NOMO-1 treated with DMSO at 0.1 percent for 48 hours (cell line): ENCODE data around the gene EIF5A2.
"Not testable (repeated sequence)": the region's sequence is repeated elsewhere in the genome, so short reads cannot be mapped to it uniquely, and the experiment has no call there.

Experiments used
- DNase-seq: peaks from one replicate; lab custom pipeline; 2025; ENCODE audit not compliant: unreplicated experiment; lab: John Stamatoyannopoulos, UW

Gene EIF5A2

DNA sequence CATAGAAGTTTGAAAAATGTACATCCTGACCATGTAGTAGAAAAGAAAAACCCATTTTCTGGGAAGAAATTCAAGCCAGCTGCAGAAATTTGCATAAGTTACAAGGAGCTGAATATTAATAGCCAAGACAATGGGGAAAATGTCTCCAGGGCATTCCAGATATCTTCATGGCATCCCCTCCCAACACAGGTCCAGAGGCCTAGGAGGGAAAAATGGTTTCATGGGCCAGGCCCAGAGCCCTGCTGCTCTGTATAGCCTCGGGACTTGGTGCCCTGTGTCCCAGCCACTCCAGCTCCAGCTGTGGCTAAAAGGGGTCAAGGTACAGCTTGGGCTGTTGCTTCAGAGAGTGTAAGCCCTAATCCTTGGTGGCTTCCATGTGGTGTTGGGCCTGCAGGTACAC is 11.2 kb downstream of the EIF5A2 start:
- DNase-seq = not testable (repeated sequence)

DNA sequence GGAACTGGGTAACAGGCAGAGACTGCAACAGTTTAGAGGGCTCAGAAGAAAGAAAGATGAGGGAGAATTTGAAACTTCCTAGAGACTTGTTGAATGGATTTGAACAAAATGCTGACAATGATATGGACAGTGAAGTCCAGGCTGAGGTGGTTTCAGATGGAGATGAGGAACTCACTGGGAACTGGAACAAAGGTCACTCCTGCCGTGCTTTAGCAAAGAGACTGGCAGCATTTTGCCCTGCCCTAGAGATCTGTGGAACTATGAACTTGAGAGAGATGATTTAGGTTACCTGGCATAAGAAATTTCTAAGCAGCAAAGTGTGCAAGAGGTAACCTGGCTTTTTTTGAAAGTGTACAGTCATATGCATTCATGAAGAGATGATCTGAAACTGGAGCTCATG is 11.7 kb downstream of the EIF5A2 start:
- no peak for DNase-seq

DNA sequence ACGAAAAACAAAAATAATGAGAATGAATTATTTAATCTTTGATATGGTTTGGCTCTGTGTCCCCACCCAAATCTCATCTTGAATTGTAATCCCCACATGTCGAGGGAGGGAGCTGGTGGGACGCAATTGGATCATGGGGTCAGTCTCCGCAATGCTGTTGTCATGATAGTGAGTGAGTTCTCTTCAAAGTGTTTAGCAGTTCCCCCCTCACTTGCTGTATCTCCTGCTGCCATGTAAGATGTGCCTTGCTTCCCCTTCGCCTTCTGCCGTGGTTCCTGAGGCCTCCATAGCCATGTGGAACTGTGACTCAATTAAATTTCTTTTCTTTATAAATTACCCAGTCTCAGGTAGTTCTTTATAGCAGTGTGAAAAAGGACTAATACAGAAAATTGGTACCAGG is 12.1 kb downstream of the EIF5A2 start:
- DNase-seq = not testable (repeated sequence)

DNA sequence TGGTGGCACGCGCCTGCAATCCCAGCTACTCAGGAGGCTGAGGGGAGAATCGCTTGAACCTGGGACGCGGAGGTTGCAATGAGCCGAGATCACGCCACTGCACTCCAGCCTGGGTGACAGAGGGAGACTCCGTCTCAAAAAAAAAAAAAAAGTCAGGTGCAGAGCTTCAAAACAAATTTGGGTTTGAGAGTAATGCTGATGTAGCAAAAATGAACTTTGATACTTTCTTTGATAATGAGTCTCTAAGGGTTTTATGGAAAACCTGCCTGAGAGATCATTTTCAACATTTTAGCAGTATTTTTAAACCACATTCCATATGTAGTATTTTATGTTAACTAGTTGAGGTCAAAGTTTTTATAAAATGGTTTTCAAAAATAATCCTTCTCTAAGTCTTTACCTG is 14.5 kb downstream of the EIF5A2 start:
- no peak for DNase-seq

DNA sequence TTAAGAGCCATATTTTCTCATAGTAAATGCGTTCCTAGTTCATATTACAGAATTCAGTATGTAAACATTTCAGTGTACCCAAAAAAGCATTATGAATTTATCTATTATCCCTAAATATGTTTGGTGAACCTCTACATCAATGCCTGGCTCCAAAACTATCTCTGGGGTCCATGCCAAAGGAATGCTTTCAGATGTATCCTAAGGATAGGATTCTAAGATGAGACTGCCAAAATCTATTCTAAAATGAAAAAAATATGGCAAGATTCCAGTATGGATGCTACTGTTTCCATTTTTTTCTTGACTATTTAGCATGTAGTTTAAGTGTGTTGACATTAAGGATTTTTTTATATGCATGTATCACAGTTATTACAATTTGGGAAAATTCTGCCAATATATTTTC is 18.8 kb downstream of the EIF5A2 start:
- no peak for DNase-seq

DNA sequence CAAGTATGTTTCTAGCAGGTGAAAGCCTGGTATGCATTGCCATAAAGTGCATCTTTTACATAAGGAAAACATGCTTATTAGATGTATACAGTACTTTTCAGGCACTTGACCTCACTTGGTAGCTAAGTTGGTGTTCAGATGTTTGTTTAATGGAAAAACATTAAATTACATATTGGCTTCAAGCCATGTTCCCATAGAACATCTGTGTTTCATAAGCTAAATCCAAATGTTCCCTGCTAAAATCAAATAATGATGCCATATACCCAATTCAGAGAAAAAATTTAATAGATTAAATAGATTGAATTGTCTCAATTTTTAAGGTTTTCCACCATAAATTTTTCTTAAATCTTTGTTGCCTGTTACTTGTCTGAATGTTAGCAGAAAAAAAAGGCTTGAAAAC is 19.3 kb downstream of the EIF5A2 start:
- DNase-seq = no peak

DNA sequence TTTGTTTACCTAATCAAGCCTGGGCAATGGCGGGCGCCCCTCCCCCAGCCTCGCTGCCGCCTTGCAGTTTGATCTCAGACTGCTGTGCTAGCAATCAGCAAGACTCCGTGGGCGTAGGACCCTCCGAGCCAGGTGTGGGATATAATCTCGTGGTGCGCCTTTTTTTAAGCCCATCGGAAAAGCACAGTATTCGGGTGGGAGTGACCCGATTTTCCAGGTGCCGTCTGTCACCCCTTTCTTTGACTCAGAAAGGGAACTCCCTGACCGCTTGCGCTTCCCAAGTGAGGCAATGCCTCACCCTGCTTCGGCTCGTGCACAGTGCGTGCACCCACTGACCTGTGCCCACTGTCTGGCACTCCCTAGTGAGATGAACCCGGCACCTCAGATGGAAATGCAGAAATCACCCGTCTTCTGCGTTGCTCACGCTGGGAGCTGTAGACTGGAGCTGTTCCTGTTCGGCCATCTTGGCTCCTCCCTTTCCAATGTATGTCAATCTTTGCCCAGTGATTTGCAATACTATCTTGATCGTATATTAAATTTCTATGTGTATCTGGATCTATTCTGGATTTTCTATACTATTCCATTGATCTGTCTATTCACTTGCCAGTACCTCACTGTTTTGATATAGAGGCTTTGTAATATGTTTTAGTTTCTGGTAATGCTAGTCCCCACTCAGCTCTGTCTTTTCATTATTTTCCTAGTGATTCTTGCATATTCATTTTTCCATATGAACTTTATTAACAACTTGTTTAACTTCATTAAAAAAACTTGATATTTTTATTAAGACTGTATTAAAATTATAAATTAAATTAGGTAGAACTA is 24.1 kb downstream of the EIF5A2 start:
- DNase-seq = not testable (repeated sequence)

DNA sequence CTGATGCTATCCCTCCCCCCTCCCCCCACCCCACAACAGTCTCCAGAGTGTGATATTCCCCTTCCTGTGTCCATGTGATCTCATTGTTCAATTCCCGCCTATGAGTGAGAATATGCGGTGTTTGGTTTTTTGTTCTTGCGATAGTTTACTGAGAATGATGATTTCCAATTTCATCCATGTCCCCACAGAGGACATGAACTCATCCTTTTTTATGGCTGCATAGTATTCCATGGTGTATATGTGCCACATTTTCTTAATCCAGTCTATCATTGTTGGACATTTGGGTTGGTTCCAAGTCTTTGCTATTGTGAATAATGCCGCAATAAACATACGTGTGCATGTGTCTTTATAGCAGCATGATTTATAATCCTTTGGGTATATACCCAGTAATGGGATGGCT is 29.7 kb downstream of the EIF5A2 start:
- not testable (repeated sequence) for DNase-seq

DNA sequence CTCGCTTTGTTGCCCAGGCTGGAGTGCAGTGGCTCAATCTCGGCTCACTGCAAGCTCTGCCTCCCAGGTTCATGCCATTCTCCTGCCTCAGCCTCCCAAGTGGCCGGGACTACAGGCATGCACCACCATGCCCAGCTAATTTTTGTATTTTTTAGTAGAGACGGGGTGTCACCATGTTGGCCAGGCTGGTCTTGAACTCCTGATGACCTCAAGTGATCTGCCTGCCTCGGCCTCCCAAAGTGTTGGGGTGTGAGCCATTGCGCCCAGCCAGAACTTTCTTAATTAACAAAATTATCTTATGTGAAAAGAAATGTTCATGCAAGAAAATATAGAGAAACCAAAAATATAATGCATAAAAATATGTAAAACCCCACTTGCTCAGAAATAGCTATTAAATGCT is 31.1 kb downstream of the EIF5A2 start:
- not testable (repeated sequence) for DNase-seq

DNA sequence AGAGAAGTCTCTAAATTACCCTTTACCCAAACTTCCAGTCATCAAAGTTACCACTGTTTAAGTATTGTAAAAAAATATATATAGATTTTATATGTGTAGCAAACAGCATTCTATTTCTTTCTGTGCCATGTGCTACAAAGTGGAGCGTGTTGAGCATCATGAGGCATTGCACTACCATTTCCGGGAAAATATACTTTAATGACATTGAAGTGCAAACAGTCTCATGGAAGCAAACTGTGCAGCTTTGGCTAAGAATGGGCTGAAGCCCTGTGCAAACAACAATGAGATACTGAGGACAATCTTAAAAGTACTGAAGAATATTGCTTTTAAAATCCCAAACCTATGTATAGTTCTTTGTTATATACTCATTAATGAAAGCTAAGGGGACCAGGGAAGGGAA is 31.9 kb downstream of the EIF5A2 start:
- no peak for DNase-seq

DNA sequence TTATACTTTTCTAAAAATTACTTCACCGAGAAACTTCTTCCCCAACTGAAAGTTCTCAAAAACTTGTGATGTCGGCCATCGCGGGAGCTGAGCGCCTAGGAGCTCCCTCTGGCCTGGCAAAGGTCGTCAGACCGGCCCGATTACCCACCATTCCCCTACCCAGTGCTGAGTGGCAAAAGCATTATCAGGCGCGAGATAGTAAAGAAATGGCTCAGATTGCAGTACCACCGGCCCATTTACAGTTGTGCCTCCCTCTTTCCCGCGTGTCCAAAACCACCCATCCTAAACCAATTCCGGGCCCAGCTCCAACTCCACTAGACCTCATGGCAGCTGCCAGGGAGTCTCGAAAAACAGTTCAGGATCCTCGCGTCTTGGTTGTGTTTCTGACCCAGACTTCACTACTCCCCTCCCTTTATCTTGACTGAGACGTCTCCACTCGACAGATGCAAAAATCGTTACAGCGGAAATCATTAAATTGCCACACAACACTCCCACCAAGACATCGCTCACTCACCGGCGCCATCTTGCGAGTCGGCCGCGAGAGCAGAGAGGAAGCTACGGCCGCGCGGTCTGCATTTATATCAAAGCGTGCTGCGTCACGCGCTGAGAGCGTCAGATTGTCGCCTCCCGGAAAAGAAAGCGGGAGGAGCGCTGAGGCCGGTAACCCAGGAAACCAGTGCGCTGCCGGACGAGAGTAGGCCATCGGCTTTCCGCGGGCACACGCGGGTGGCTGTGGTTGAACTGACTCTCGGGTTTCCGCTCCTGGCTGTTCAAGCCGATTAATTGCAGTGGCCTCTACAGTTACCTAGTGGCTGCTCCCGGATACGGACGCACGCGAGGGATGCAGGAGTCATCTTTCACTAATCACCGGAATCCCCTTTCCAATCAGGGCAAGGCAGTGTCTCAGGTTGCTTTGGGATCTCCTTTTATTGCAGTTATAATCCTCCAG is 38.5 kb downstream of the EIF5A2 start, which contains the start of gene RPL22L1:
Gene RPL22L1 (minus strand): TSS at position 551 of the 949 bp plus-strand sequence. CDS start 28 bp downstream, at position 523.
- no peak for DNase-seq

DNA sequence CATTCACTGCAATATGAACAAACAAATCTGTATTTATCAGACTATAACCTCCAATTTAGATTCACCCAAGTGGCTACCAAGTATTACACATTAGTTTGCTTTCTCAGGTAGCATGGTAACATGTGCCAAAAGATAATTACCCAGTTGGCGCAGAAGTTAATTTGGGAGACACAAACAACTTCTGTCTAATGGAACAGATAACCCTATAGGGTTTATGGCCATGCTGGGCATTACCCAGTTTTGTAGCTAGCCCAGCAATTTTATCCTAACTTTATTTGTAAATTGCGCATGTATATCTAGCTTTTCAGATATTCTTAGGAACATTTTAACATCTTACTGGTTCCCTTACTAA is 39.2 kb downstream of the EIF5A2 start:
- no peak for DNase-seq

DNA sequence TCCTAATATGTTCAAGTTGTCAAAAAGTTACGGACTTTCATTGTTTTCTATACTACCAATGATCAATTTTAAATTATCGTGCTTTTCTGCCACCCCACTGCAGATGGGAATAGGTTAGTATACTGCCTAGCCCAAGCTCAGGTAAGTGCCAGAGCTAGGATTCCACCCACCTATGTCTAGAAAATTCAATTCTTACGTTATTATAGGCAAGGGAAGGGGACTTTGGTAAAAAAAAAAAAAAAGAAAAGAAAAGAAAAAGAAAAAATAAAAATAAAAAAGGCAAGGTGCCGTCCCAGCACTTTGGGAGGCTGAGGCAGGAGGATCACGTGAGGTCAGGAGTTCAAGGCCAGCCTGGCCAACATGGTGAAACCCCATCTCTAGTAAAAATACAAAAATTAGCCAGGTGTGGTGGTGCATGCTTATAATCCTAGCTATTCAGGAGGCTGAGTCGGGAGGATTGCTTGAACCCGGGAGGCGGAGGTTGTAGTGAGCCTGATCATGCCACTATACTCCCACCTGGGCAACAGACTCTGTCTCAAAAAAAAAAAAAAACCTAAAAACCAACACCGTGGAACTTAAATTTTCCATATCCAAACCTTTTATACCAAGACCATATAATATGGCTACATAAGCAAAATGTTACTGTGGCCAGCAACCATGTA is 39.7 kb downstream of the EIF5A2 start:
- DNase-seq = no peak

DNA sequence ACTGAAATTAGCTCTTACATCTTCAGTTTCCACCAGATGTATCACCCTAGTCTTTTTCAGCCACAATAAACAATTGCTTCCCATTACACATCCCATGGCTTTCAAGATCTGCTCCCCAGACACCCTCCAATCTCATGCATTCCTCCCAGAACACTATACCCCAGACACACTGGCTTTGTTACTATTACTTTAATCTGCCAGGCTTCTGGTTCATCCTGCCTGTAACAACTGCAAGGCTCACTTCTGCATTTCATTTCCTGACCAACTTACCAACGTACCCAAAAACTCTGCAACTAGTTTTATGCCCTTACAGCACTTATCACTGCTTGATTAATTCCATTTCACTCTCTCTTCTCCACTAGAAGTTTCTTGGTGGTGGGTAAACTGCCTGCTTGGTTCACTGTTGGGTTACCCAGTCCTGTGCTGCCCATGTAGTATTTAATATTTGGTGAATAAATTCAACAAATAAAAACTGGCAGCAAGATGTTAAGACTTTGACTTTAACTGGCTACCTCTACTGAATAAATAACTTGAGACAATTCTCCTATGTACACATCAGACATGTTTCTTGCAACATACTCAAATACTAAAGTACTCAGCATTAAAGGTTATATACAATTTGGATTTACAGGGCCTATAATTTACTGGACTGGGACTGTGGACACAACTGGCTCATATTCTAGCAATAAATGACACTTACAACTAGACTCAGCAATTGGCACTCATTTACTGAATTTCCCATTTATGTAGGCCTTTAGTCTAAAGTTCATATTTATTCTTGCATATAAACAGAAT is 41.1 kb downstream of the EIF5A2 start:
- DNase-seq = no peak

DNA sequence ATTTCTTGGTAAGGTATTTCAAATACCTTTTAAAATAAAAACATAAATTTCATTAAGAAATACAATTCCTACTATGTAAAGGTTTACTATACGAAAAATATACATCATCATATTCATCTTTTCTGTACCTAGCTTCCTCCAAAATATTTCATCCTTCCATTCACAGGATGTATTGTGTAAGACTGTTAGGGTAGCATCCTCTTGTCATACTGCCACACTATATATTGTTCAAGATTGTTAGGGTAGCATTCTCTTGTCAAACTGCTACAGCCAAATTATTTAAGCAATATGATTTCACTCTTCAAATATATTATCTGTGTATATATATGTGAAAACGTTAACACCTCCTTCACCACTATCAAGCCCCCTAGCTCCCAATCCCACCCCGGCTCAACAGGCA is 41.9 kb downstream of the EIF5A2 start:
- no peak for DNase-seq

DNA sequence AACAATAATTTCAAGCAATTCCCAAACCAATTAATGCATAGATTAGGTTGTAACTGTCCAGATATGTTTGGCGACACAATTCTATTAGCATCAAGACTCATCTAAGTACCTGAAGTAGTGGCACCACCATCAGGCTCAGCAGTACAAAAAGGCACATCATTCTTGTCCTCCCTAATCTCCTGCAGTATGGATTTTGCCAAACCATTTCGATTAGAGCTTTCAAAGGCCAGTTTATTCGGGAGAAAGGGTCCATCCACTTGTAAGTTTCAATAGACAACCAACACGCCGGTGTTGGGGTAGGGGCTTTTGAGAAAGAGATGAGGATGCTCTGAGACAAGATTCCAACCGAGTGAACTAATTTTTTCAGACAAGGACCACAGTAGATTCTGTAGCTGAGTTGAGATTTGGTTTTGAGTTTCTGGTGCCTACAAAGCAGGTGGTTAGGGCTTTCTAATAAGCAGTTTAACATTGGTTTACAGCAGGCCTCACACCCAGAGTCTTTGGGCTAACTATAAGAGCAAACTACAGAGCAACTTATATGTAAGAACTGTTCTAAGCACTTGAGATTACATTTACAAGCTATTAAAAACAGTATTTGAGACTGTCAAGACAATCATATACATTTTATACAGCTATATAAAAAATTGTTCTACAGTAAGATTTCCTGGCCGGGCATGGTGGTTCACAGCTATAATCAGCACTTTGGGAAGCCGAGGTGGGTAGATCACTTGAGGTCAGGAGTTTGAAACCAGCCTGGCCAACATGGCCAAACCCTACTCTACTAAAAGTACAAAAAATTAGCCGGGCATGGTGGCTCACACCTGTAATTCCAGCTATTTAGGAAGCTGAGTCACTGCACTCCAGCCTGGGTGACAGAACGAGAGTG is 43.0 kb downstream of the EIF5A2 start:
- no peak for DNase-seq

DNA sequence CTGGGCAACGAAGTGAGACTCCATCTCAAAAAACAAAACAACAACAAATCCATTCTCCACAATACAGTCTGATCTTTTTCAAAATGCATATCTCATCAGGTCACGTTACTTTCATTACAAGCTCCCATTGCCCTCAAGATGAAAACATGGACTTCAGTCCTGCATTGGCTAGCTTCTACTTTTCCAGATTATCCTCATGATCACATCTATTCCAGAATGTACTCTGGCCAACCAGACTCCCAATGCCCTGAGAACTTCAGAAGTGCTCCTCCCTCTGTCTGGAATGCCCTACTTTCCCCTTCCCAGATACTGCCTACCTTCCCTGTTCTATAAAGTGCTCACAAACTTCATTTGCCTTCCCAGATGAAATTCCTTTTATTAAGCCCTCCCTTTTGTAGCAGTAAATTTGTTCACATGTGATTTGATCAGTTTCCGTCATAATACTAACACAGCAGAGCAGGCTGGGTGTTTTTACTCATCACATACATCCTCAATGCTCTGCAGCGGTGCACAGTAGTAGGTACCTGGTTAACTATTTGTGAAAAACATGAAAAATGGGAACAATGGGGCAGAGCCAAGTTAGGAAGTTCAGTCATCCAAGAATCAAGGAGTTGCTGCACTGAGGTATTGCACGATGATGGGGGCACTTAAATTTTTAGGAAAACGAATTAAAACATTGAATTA is 43.8 kb downstream of the EIF5A2 start:
- no peak for DNase-seq

DNA sequence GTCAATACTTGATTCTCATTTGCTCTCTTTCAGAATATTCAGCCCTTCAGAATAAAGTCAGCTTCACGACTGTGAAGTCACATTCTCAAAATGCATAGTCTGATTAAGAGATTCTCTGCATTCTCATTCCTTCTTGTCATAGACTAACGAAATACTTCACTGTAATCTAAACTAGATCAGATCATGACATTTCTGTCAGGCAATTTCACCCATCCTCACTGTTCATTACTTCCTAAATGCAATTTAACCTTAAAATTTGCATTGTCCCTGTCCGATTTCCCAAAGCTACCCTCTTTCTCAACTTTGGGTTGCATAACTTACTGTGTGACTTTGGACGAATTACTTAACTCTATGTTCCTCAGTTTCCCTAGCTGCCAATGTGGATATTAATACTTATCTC is 44.6 kb downstream of the EIF5A2 start:
- DNase-seq = peak; percentile 16
